MM.1S (cell line): ENCODE results near the gene FILIP1.

ENCODE experiments used
- CTCF ChIP-seq: fragments of 300-600 bp; sonication (generic); IDR thresholded peaks from 2 replicates; pipeline ENCODE4 v1.5.1; 2016; ENCODE audit warnings: antibody characterized with exemption, low read length, mixed read lengths
- EZH2 ChIP-seq: fragments of 300-600 bp; sonication (generic); optimal IDR thresholded peaks from 2 replicates; pipeline ENCODE3; 2017; ENCODE audit warnings: low read depth, mild to moderate bottlenecking, antibody characterized with exemption, low read length, mixed read lengths

GRCh38 chr6:75525682-75526081 is 32.1 kb upstream of the FILIP1 start:
- TF ChIP-seq CTCF (no peak), EZH2 (no peak)
